HepG2 (cell line): ENCODE measurements around the gene MUTYH. TPM values are rescaled to one million over a fixed set of nuclear protein-coding genes. Genes with fewer than 3 reads are reported as not detected.

ENCODE experiments used
- AHR ChIP-seq: IDR thresholded peaks from 2 replicates; pipeline ENCODE4 v1.6.1; 2018; ENCODE audit warnings: missing genetic modification reagents, missing compliant biosample characterization
- BRD4 ChIP-seq: sonication (generic); formaldehyde crosslinking; IDR thresholded peaks from 2 replicates; pipeline ENCODE4 v1.4.0; 2020; ENCODE audit warnings: missing genetic modification reagents
- CSRNP1 ChIP-seq: sonication (generic); formaldehyde crosslinking; IDR thresholded peaks from 2 replicates; pipeline ENCODE4 v1.8.1; 2023; ENCODE audit warnings: mild to moderate bottlenecking, missing genetic modification reagents
- DNMT3B ChIP-seq: conservative IDR thresholded peaks from 2 replicates; pipeline ENCODE4 v1.6.1; 2016; ENCODE audit warnings: missing biosample characterization, control low read depth
- MTA3 ChIP-seq: sonication (generic); formaldehyde crosslinking; IDR thresholded peaks from 2 replicates; pipeline ENCODE4 v1.4.0; 2020; ENCODE audit warnings: missing genetic modification reagents
- ONECUT2 ChIP-seq: sonication (generic); formaldehyde crosslinking; IDR thresholded peaks from 2 replicates; pipeline ENCODE4 v1.4.0; 2020; ENCODE audit warnings: missing genetic modification reagents
- RFXAP ChIP-seq: sonication (generic); formaldehyde crosslinking; IDR thresholded peaks from 2 replicates; pipeline ENCODE4 v1.4.0; 2020; ENCODE audit warnings: missing genetic modification reagents, borderline replicate concordance
- ZEB1 ChIP-seq: IDR thresholded peaks from 2 replicates; pipeline ENCODE4 v1.6.1; 2012; ENCODE audit warnings: mild to moderate bottlenecking, low read depth, inconsistent platforms; ENCODE audit not compliant: insufficient replicate concordance
- ZNF280D ChIP-seq: sonication (generic); formaldehyde crosslinking; IDR thresholded peaks from 2 replicates; pipeline ENCODE4 v1.5.1; 2020; ENCODE audit warnings: mild to moderate bottlenecking, missing genetic modification reagents
- ZNF350 ChIP-seq: sonication (generic); formaldehyde crosslinking; IDR thresholded peaks from 2 replicates; pipeline ENCODE4 v1.4.0; 2020; ENCODE audit warnings: mild to moderate bottlenecking, low read depth, missing genetic modification reagents, borderline replicate concordance
- ZNF883 ChIP-seq: sonication (generic); formaldehyde crosslinking; IDR thresholded peaks from 2 replicates; pipeline ENCODE4 v1.5.1; 2020; ENCODE audit warnings: mild to moderate bottlenecking, missing genetic modification reagents; ENCODE audit errors: not compliant biosample characterization
- polyA plus RNA-seq, 8 experiments: library from polyadenylated mRNA; depleted of rRNA in 3 of 8; stranded (reverse) in 7 of 8; unstranded in 1 of 8; fragments of >200 nt; fragmentation: Illumina TruSeq in 4 of 8; extraction: Trizol in 4 of 8; gene quantifications; 2 replicates each; pipeline versions ENCODE4 v1.2.1 to v1.2.3, GENCODE V29; 2011 to 2016; ENCODE audit warnings: low read depth in 4 of 8, missing spikeins in 1 of 8, mixed read lengths in 1 of 8; ENCODE audit not compliant: insufficient read depth in 1 of 8
- total RNA-seq, 5 experiments: library from RNA; depleted of rRNA; stranded (reverse); fragments of >200 nt; fragmentation: Illumina TruSeq; extraction: Trizol; gene quantifications; 2 replicates each; pipeline ENCODE4 v1.2.3, GENCODE V29; 2016; ENCODE audit warnings: low read depth in 1 of 5
- TF ChIP-seq, protein P1 (sequence below): sonication (generic); formaldehyde crosslinking; IDR thresholded peaks from 2 replicates; pipeline ENCODE4 v1.9.0; 2022; ENCODE audit warnings: missing genetic modification reagents, mild to moderate bottlenecking, borderline replicate concordance
- TF ChIP-seq, protein P2 (sequence below): sonication (generic); formaldehyde crosslinking; conservative IDR thresholded peaks from 2 replicates; pipeline ENCODE4 v1.4.0; 2020; ENCODE audit warnings: mild to moderate bottlenecking, missing genetic modification reagents, moderate library complexity
- TF ChIP-seq, protein P3 (sequence below): sonication (generic); formaldehyde crosslinking; IDR thresholded peaks from 2 replicates; pipeline ENCODE4 v1.5.1; 2020; ENCODE audit warnings: mild to moderate bottlenecking, missing genetic modification reagents, borderline replicate concordance

Gene MUTYH
- total and polyA plus RNA-seq, 2 of the 13 experiments (the other 11 are each of a cell fraction or from before 2014, with no cell fraction given), result 16.3 to 17.1 TPM

DNA sequence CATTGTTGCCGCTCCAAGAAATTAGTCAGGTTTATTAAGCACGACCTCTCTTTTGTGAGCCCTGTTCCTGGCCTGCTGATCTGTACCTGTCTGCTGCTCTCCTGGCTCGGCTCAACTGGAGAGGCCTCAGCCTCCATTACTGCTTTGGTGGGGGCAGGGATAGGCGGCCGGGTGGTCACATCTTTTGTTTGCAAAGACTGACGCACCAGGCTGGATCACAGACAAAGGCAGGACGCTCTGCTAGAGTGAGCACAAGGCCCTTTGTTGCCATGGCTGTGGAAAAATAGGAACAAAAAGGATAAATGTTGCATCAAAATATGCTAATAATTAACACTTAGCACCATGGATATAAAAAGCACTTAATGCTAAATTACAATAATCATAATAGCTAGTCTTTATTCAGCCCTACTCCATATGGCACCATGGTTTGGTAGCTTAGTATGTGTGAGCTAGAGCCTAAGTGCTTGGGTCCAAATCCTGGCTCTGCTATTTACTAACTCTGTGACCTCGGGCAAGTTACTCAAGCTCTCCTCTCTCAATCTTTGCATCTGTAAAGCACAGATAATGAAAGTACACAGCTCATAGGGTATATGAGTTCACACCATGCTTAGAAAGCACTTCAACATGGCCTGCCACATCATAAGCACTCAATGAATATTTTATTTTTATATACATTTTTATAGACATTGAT, 42.4 kb downstream of the MUTYH start (continued):
- TF ChIP-seq, protein P1, sequence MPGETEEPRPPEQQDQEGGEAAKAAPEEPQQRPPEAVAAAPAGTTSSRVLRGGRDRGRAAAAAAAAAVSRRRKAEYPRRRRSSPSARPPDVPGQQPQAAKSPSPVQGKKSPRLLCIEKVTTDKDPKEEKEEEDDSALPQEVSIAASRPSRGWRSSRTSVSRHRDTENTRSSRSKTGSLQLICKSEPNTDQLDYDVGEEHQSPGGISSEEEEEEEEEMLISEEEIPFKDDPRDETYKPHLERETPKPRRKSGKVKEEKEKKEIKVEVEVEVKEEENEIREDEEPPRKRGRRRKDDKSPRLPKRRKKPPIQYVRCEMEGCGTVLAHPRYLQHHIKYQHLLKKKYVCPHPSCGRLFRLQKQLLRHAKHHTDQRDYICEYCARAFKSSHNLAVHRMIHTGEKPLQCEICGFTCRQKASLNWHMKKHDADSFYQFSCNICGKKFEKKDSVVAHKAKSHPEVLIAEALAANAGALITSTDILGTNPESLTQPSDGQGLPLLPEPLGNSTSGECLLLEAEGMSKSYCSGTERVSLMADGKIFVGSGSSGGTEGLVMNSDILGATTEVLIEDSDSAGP (CRISPR knock-in tag), result peak; percentile 43; the same call in 1 of the 2 replicates
- TF ChIP-seq AHR (CRISPR knock-in tag), result no peak; the same call in 1 of the 2 replicates
- no peak for TF ChIP-seq MTA3 (CRISPR knock-in tag)
- no peak for TF ChIP-seq ZNF350 (CRISPR knock-in tag)
- 0 out of 2 replicates have a peak, but pooled peaks have one; percentile 23 for TF ChIP-seq DNMT3B (CRISPR knock-in tag)
- no peak for TF ChIP-seq RFXAP (CRISPR knock-in tag)
- peak; percentile 28; the same call in 1 of the 2 replicates for TF ChIP-seq CSRNP1
- 0 out of 2 replicates have a peak, but pooled peaks have one; percentile 21 for TF ChIP-seq ZNF280D (CRISPR knock-in tag)
- TF ChIP-seq, protein P2, sequence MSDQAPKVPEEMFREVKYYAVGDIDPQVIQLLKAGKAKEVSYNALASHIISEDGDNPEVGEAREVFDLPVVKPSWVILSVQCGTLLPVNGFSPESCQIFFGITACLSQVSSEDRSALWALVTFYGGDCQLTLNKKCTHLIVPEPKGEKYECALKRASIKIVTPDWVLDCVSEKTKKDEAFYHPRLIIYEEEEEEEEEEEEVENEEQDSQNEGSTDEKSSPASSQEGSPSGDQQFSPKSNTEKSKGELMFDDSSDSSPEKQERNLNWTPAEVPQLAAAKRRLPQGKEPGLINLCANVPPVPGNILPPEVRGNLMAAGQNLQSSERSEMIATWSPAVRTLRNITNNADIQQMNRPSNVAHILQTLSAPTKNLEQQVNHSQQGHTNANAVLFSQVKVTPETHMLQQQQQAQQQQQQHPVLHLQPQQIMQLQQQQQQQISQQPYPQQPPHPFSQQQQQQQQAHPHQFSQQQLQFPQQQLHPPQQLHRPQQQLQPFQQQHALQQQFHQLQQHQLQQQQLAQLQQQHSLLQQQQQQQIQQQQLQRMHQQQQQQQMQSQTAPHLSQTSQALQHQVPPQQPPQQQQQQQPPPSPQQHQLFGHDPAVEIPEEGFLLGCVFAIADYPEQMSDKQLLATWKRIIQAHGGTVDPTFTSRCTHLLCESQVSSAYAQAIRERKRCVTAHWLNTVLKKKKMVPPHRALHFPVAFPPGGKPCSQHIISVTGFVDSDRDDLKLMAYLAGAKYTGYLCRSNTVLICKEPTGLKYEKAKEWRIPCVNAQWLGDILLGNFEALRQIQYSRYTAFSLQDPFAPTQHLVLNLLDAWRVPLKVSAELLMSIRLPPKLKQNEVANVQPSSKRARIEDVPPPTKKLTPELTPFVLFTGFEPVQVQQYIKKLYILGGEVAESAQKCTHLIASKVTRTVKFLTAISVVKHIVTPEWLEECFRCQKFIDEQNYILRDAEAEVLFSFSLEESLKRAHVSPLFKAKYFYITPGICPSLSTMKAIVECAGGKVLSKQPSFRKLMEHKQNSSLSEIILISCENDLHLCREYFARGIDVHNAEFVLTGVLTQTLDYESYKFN (CRISPR knock-in tag), result peak; percentile 72
- TF ChIP-seq ZEB1, result no peak
- no peak for TF ChIP-seq BRD4 (CRISPR knock-in tag)
- TF ChIP-seq, protein P3, sequence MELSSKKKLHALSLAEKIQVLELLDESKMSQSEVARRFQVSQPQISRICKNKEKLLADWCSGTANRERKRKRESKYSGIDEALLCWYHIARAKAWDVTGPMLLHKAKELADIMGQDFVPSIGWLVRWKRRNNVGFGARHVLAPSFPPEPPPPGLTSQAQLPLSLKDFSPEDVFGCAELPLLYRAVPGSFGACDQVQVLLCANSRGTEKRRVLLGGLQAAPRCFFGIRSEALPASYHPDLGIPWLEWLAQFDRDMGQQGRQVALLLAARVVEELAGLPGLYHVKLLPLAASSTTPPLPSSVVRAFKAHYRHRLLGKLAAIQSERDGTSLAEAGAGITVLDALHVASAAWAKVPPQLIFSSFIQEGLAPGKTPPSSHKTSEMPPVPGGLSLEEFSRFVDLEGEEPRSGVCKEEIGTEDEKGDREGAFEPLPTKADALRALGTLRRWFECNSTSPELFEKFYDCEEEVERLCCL, result no peak
- TF ChIP-seq ZNF883, result no peak
- TF ChIP-seq ONECUT2 (CRISPR knock-in tag), result no peak
